IMR-90 (cell line): Measurements from ENCODE around the gene VAV3.
"Not testable (repeated sequence)": the region's sequence is repeated elsewhere in the genome, so short reads cannot be mapped to it uniquely, and the experiment has no call there.

Experiments used
- CTCF ChIP-seq: conservative IDR thresholded peaks from 2 replicates; pipeline ENCODE4 v1.5.1; 2012; ENCODE audit warnings: mild to moderate bottlenecking, low read depth, low read length, improper control_type of control experiment
- MAFK ChIP-seq: IDR thresholded peaks from 2 replicates; pipeline ENCODE4 v1.6.1; 2012; ENCODE audit warnings: low read depth, low read length, improper control_type of control experiment
- MAZ ChIP-seq: IDR thresholded peaks from 2 replicates; pipeline ENCODE4 v1.6.1; 2012; ENCODE audit warnings: low read depth, mild to moderate bottlenecking, low read length, improper control_type of control experiment, moderate library complexity, borderline replicate concordance
- POLR2A ChIP-seq: IDR thresholded peaks from 2 replicates; pipeline ENCODE4 v1.6.1; 2012; ENCODE audit warnings: mild to moderate bottlenecking, low read depth, low read length
- RAD21 ChIP-seq: IDR thresholded peaks from 2 replicates; pipeline ENCODE4 v1.6.1; 2012; ENCODE audit warnings: low read length, improper control_type of control experiment
- RCOR1 ChIP-seq: IDR thresholded peaks from 2 replicates; pipeline ENCODE4 v1.6.1; 2012; ENCODE audit warnings: mild to moderate bottlenecking, low read length, improper control_type of control experiment; ENCODE audit not compliant: insufficient replicate concordance
- RFX5 ChIP-seq: IDR thresholded peaks from 2 replicates; pipeline ENCODE4 v1.8.0; 2012; ENCODE audit warnings: low read depth, mild to moderate bottlenecking, low read length, moderate library complexity
- SMC3 ChIP-seq: fragments of 150-350 bp; IDR thresholded peaks from 2 replicates; pipeline ENCODE4 v1.6.1; 2016; ENCODE audit warnings: low read depth, mild to moderate bottlenecking, antibody characterized with exemption, low read length, moderate library complexity

- not testable (repeated sequence) for TF ChIP-seq CTCF, RAD21, POLR2A, MAFK, SMC3, MAZ, RCOR1, RFX5
These were observed 231.6 kb downstream of the VAV3 start for GRCh38 chr1:107733401-107733800.
